Measurements from ENCODE around the gene ZNF518B. TPM values are rescaled to one million over a fixed set of nuclear protein-coding genes. Genes with fewer than 3 reads are reported as not detected.

ZNF518B gene
- polyA plus RNA-seq, 1 of the 3 experiments (the other 2 are of a cell fraction): 3.1 TPM

DNA sequence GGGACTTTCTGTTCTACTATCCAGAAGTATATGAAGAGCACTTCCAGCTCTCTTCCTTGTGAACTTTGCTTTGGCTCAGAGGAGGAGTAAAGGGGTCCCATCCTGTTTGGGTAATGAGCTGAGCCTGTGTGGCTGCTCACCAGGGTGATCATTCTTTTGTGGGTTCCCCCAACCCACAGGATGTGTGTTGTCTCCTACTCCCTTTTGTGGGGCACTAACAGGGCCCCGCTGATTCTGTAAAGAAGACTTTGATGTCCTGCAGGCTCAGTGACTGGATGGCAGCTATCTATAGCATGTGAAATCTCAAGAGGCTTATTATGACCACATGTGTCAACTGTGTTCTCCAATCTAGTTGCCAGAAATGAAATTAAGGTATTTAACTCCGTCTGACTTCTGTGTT is 40.8 kb downstream of the ZNF518B start:
- Histone ChIP-seq H3K36me3 (replicated peaks in 1 of 2; ENCODE audit: control insufficient read depth in 1 of 2, insufficient read depth in 2 of 2, low read length in 1 of 2) (no peaks in the 10 kb centered on the region), H4K20me1 (ENCODE audit: insufficient read depth) (no peaks in the 10 kb centered on the region), H3K27me3 (ENCODE audit: insufficient read depth) (no peaks in the 10 kb centered on the region), H3K9me3 (no peaks in the 10 kb centered on the region), H3K4me2 (no peak overlapping the region), H3K9ac (no peak overlapping the region), H3F3A (replicated peaks; ENCODE audit: insufficient read depth) (no peaks in the 10 kb centered on the region), H3K27ac (ENCODE audit: low read depth in 2 of 2, low read length in 1 of 2) (no peak overlapping the region), H2AFZ (ENCODE audit: low read depth) (no peak overlapping the region), H3K9me2 (no peaks in the 10 kb centered on the region), H3K4me1 (ENCODE audit: control insufficient read depth in 1 of 2, insufficient read depth in 2 of 2, low read depth in 1 of 2, low read length in 1 of 2) (no peaks in the 10 kb centered on the region), H3K79me2 (ENCODE audit: insufficient read depth) (no peaks in the 10 kb centered on the region), H3K4me3 (ENCODE audit: low read depth in 2 of 2, low read length in 1 of 2) (no peak overlapping the region)
- DNase-seq: no peak
- ChIA-PET POLR2A (no interaction called here), CTCF (no interaction called here)
- TF ChIP-seq FOSL2 (IDR thresholded peaks at IDR 0.05; ENCODE audit: borderline replicate concordance, low read depth): no peak
- TF ChIP-seq, protein P1, sequence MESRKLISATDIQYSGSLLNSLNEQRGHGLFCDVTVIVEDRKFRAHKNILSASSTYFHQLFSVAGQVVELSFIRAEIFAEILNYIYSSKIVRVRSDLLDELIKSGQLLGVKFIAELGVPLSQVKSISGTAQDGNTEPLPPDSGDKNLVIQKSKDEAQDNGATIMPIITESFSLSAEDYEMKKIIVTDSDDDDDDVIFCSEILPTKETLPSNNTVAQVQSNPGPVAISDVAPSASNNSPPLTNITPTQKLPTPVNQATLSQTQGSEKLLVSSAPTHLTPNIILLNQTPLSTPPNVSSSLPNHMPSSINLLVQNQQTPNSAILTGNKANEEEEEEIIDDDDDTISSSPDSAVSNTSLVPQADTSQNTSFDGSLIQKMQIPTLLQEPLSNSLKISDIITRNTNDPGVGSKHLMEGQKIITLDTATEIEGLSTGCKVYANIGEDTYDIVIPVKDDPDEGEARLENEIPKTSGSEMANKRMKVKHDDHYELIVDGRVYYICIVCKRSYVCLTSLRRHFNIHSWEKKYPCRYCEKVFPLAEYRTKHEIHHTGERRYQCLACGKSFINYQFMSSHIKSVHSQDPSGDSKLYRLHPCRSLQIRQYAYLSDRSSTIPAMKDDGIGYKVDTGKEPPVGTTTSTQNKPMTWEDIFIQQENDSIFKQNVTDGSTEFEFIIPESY (IDR thresholded peaks at IDR 0.05; ENCODE audit: borderline replicate concordance, low read depth): no peak
- TF ChIP-seq SMC3 (IDR thresholded peaks at IDR 0.05; ENCODE audit: low read depth, low read length): no peak
- TF ChIP-seq POLR2AphosphoS5 (IDR thresholded peaks at IDR 0.05; ENCODE audit: low read depth, low read length): no peak
- TF ChIP-seq RAD21 (IDR thresholded peaks at IDR 0.05; ENCODE audit: low read length): no peak
- no peak for TF ChIP-seq GATA2 (CRISPR knock-in tag; IDR thresholded peaks at IDR 0.05)
- no peak for TF ChIP-seq NFIC (IDR thresholded peaks at IDR 0.05; ENCODE audit: borderline replicate concordance)
- TF ChIP-seq GABPA (IDR thresholded peaks at IDR 0.05; ENCODE audit: low read depth): no peak
- TF ChIP-seq YY1 (IDR thresholded peaks at IDR 0.05; ENCODE audit: low read depth): no peak
- WGBS (ENCODE audit: low lambda C conversion rate): 6% methylated on average over 2 of the region's 2 CpGs

DNA sequence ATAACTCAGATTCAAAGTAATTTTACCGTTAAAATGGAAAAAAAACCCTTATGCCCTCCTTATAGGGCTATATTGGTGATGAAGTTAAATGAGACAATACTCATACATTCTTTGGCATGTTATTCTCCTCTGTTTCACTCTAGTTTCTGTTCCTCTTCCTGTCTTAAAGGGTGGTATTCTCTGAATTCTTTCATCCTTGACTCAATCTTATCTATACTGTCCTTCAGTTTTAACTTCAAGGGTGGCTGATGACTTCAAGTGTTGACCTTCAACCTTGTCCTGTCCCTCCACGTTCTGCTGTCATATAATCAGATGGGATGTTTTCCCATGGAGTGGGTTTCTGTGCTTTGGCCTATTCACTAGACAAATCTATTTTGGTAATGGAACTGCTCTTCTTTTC is 44.0 kb downstream of the ZNF518B start:
- WGBS (ENCODE audit: low lambda C conversion rate): 0% methylated on average over 2 of the region's 2 CpGs
- Histone ChIP-seq H3K9me3 (no peaks in the 10 kb centered on the region), H3K79me2 (ENCODE audit: insufficient read depth) (no peaks in the 10 kb centered on the region), H3K27me3 (ENCODE audit: insufficient read depth) (no peaks in the 10 kb centered on the region), H3K4me2 (no peak overlapping the region), H3K9ac (no peak overlapping the region), H3K27ac (ENCODE audit: low read depth in 2 of 2, low read length in 1 of 2) (no peak overlapping the region), H3K9me2 (no peaks in the 10 kb centered on the region), H4K20me1 (ENCODE audit: insufficient read depth) (no peaks in the 10 kb centered on the region), H3F3A (replicated peaks; ENCODE audit: insufficient read depth) (no peaks in the 10 kb centered on the region), H3K4me3 (ENCODE audit: low read depth in 2 of 2, low read length in 1 of 2) (no peak overlapping the region), H3K4me1 (ENCODE audit: control insufficient read depth in 1 of 2, insufficient read depth in 2 of 2, low read depth in 1 of 2, low read length in 1 of 2) (no peaks in the 10 kb centered on the region), H2AFZ (ENCODE audit: low read depth) (no peak overlapping the region), H3K36me3 (replicated peaks in 1 of 2; ENCODE audit: control insufficient read depth in 1 of 2, insufficient read depth in 2 of 2, low read length in 1 of 2) (no peaks in the 10 kb centered on the region)
- POLR2A ChIA-PET: no interaction called here
- TF ChIP-seq RFX5 (IDR thresholded peaks at IDR 0.05; ENCODE audit: low read length) (no peak), TEAD4 (IDR thresholded peaks at IDR 0.05; ENCODE audit: borderline replicate concordance, insufficient read depth) (no peak), GABPA (IDR thresholded peaks at IDR 0.05; ENCODE audit: low read depth) (no peak), SIN3A (IDR thresholded peaks at IDR 0.05; ENCODE audit: borderline replicate concordance, low read depth, low read length) (no peak), JUND (IDR thresholded peaks at IDR 0.05) (no peak), NFIC (IDR thresholded peaks at IDR 0.05; ENCODE audit: borderline replicate concordance) (no peak), MEF2A (IDR thresholded peaks at IDR 0.05; ENCODE audit: borderline replicate concordance, low read depth) (no peak), FOXJ3 (CRISPR knock-in tag; IDR thresholded peaks at IDR 0.05) (no peak), RAD21 (IDR thresholded peaks at IDR 0.05; ENCODE audit: low read length) (no peak), EP300 (IDR thresholded peaks at IDR 0.05; ENCODE audit: borderline replicate concordance in 1 of 2, low read depth in 1 of 2, low read length in 1 of 2) (no peak), POLR2AphosphoS5 (IDR thresholded peaks at IDR 0.05; ENCODE audit: low read depth, low read length) (no peak)
- TF ChIP-seq, protein P1 (IDR thresholded peaks at IDR 0.05; ENCODE audit: borderline replicate concordance, low read depth): no peak
- TF ChIP-seq, protein P2, sequence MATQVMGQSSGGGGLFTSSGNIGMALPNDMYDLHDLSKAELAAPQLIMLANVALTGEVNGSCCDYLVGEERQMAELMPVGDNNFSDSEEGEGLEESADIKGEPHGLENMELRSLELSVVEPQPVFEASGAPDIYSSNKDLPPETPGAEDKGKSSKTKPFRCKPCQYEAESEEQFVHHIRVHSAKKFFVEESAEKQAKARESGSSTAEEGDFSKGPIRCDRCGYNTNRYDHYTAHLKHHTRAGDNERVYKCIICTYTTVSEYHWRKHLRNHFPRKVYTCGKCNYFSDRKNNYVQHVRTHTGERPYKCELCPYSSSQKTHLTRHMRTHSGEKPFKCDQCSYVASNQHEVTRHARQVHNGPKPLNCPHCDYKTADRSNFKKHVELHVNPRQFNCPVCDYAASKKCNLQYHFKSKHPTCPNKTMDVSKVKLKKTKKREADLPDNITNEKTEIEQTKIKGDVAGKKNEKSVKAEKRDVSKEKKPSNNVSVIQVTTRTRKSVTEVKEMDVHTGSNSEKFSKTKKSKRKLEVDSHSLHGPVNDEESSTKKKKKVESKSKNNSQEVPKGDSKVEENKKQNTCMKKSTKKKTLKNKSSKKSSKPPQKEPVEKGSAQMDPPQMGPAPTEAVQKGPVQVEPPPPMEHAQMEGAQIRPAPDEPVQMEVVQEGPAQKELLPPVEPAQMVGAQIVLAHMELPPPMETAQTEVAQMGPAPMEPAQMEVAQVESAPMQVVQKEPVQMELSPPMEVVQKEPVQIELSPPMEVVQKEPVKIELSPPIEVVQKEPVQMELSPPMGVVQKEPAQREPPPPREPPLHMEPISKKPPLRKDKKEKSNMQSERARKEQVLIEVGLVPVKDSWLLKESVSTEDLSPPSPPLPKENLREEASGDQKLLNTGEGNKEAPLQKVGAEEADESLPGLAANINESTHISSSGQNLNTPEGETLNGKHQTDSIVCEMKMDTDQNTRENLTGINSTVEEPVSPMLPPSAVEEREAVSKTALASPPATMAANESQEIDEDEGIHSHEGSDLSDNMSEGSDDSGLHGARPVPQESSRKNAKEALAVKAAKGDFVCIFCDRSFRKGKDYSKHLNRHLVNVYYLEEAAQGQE (IDR thresholded peaks at IDR 0.05; ENCODE audit: low read depth, low read length): no peak
- TF ChIP-seq, protein P3, sequence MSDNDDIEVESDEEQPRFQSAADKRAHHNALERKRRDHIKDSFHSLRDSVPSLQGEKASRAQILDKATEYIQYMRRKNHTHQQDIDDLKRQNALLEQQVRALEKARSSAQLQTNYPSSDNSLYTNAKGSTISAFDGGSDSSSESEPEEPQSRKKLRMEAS (IDR thresholded peaks at IDR 0.05; ENCODE audit: low read depth): no peak
- CTCF ChIA-PET: no interaction called here
- no peak for DNase-seq
